Endothelial cell (in vitro differentiated cells): ENCODE measurements around the gene CPNE6. TPM values are rescaled to one million over a fixed set of nuclear protein-coding genes. Genes with fewer than 3 reads are reported as not detected.

ENCODE experiments used
- DNase-seq: peaks from one replicate; pipeline ENCODE4 v3.0.0; 2021; ENCODE audit warnings: low spot score
- H3K27ac Mint-ChIP-seq: one replicate; pipeline ENCODE4 v1.8.0; 2021; ENCODE audit warnings: mixed read lengths, inconsistent platforms; ENCODE audit not compliant: unreplicated experiment
- H3K27me3 Mint-ChIP-seq: one replicate; pipeline ENCODE4 v1.8.0; 2021; ENCODE audit warnings: mild to moderate bottlenecking, moderate library complexity, mixed read lengths, inconsistent platforms; ENCODE audit not compliant: unreplicated experiment
- H3K36me3 Mint-ChIP-seq: one replicate; pipeline ENCODE4 v1.8.0; 2021; ENCODE audit warnings: mild to moderate bottlenecking, low read depth, mixed read lengths, inconsistent platforms; ENCODE audit not compliant: unreplicated experiment
- H3K4me1 Mint-ChIP-seq: one replicate; pipeline ENCODE4 v1.8.0; 2021; ENCODE audit warnings: mild to moderate bottlenecking, mixed read lengths, inconsistent platforms; ENCODE audit not compliant: unreplicated experiment
- H3K4me3 Mint-ChIP-seq: one replicate; pipeline ENCODE4 v1.8.0; 2021; ENCODE audit warnings: mild to moderate bottlenecking, mixed read lengths, inconsistent platforms; ENCODE audit not compliant: unreplicated experiment
- H3K9me3 Mint-ChIP-seq: one replicate; pipeline ENCODE4 v1.8.0; 2021; ENCODE audit warnings: mixed read lengths, inconsistent platforms; ENCODE audit not compliant: unreplicated experiment
- total RNA-seq: library from RNA; stranded (reverse); fragmentation: NEBNext Ultra II Directional; extraction: Animal tissue kit (Norgen Biotek cat#: 25700); gene quantifications from one replicate; pipeline ENCODE4 v1.2.1, GENCODE V29; 2021; ENCODE audit not compliant: unreplicated experiment
- TF ChIP-seq, protein P1 (sequence below): fragments of 200-600 bp; sonication (generic); IDR thresholded peaks from one replicate; pipeline ENCODE4 v1.5.0; 2021; ENCODE audit warnings: antibody characterized with exemption; ENCODE audit not compliant: unreplicated experiment

The CPNE6 gene
- total RNA-seq, 1 donor from 2014 or later, result not detected

DNA sequence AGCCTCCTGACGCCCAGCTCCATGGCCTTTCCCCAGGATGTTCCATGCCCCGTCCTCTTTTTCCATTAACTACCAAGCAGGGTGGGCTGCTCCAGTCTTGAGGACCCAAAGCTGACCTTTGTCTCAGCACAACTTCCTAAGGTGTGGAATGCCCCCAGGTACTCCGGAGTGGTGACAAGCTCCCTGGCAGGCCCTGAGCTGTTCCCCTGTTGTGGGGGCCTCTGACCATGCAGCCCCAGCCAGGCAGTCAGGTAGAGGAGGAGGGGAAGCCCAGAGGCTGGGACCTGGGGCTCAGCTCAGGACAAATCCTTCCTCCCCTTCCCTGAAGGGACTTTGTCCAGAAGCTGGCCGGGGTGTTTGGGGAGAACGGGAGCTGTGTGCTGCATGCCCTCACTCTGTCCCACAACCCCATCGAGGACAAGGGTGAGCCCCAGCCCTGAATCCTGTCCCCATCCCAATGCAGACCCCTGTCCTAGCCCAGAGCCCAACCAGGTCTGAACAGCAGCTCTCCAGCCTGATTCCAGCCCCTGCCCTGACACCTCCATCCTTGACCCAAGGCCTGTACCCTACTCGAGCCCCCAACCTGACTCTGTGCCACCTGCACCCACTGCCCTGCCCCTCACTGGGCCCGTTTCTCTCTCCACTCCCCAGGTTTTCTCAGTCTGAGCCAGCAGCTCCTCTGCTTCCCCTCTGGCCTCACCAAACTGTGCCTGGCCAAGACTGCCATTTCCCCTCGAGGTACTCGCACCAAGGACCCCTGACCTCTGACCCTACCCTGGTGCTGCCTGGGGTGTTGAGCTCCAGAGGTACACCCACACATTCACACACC is 15.2 kb upstream of the CPNE6 start:
- Mint-ChIP-seq H3K36me3 (no peaks in the 10 kb centered on the region), H3K4me3 (no peak overlapping the region), H3K4me1 (peaks cover 8% of the 10 kb centered on the region), H3K9me3 (no peaks in the 10 kb centered on the region), H3K27ac (no peak overlapping the region), H3K27me3 (peaks cover 27% of the 10 kb centered on the region)
- DNase-seq, result no peak
- TF ChIP-seq, protein P1, sequence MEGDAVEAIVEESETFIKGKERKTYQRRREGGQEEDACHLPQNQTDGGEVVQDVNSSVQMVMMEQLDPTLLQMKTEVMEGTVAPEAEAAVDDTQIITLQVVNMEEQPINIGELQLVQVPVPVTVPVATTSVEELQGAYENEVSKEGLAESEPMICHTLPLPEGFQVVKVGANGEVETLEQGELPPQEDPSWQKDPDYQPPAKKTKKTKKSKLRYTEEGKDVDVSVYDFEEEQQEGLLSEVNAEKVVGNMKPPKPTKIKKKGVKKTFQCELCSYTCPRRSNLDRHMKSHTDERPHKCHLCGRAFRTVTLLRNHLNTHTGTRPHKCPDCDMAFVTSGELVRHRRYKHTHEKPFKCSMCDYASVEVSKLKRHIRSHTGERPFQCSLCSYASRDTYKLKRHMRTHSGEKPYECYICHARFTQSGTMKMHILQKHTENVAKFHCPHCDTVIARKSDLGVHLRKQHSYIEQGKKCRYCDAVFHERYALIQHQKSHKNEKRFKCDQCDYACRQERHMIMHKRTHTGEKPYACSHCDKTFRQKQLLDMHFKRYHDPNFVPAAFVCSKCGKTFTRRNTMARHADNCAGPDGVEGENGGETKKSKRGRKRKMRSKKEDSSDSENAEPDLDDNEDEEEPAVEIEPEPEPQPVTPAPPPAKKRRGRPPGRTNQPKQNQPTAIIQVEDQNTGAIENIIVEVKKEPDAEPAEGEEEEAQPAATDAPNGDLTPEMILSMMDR, result no peak

DNA sequence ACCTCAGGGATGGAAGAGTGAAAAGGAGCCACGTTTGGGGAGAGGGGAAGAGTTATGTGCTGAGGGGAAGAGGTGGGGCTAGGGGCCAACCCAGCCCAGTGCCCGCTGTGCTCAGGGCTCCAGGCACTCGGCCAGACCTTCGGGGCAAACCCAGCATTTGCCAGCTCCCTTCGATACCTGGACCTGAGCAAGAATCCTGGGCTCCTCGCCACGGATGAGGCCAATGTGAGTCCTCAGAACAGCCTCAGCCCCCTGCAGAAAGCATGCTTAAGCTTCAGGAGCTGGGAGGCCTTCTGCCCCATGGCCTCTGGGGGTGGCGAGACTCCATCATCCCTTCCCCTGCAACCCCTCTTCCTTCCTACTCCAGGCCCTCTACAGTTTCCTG is 14.6 kb upstream of the CPNE6 start:
- DNase-seq, result no peak
- H3K27me3 Mint-ChIP-seq, result peaks cover 24% of the 10 kb centered on the region
- H3K36me3 Mint-ChIP-seq, result no peaks in the 10 kb centered on the region
- no peak overlapping the region for H3K4me3 Mint-ChIP-seq
- H3K9me3 Mint-ChIP-seq, result no peaks in the 10 kb centered on the region
- H3K27ac Mint-ChIP-seq, result no peak overlapping the region
- H3K4me1 Mint-ChIP-seq, result peaks cover 6% of the 10 kb centered on the region
- TF ChIP-seq, protein P1, result no peak

DNA sequence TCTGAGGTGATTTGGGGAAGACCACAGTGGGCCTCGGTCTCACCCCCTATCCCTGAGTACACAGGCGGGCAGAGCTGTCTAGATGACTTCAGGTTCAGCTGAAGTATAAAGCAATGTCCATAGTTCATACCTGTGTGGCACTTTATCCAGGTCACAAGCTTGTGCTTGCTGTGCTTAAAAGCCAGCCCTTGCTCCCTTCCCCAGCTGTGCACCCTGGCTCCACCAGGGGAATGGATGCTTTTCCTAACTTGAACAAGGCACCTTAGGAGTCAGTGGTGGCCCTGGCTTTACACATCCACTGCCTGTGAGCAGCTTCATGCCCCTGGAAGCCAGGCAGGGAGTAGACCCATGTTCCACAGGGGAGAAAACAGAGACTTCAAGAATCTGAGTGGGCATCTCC is 14.1 kb upstream of the CPNE6 start:
- no peak overlapping the region for H3K27ac Mint-ChIP-seq
- no peaks in the 10 kb centered on the region for H3K9me3 Mint-ChIP-seq
- H3K27me3 Mint-ChIP-seq, result peaks cover 24% of the 10 kb centered on the region
- peaks cover 6% of the 10 kb centered on the region for H3K4me1 Mint-ChIP-seq
- H3K36me3 Mint-ChIP-seq, result no peaks in the 10 kb centered on the region
- no peak for DNase-seq
- TF ChIP-seq, protein P1, result no peak
- H3K4me3 Mint-ChIP-seq, result no peak overlapping the region

DNA sequence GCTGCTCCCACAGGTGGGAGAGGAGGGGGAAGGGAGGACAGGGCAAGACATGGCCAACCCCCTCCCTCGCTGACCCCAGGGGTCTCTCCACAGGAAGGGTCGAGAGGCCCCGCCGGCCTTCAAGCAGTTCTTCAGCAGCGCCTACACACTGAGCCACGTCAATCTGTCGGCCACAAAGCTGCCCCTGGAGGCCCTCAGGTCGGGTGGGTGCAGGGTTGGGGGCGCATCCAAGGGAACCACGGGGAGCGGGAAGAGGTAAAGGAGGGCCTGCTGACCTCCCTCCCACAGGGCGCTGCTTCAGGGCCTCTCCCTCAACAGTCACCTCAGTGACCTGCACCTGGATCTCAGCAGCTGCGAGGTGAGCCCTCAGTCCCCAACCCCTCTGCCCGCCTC is 13.5 kb upstream of the CPNE6 start:
- Mint-ChIP-seq H3K9me3 (no peaks in the 10 kb centered on the region), H3K4me1 (peaks cover 3% of the 10 kb centered on the region), H3K4me3 (no peak overlapping the region), H3K36me3 (no peaks in the 10 kb centered on the region), H3K27me3 (peaks cover 26% of the 10 kb centered on the region), H3K27ac (no peak overlapping the region)
- TF ChIP-seq, protein P1, result no peak
- DNase-seq, result no peak

DNA sequence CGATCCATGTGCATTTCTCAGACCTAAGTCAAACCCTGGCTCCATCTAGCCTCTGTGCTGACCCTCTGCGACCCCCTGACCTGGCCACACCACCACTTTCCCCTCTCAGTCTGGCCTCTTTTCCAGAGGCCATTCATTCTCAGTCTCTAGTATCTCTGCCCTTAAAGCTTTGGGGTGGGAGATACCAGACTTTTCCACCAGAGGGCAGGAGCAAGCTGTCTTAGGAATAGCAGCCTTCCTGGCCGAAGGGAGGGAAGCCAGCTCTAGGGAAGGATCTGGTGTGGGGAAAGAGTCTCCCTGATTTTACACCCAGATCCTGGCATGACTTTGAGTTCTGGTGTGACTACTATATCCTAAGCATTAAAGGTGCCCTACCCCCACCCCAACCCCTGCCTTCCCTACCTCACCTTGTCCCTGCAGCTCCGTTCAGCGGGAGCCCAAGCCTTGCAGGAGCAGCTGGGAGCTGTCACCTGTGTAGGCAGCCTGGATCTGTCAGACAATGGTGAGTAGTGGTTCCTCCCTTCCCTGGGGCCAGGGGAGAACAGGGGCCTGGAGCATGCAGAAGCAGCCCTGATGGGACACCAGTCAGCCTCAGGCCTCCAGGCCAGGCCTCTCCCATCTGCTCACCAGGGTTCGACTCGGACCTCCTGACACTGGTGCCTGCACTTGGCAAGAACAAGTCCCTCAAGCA is 13.0 kb upstream of the CPNE6 start:
- Mint-ChIP-seq H3K27ac (peak overlapping the region; percentile 64), H3K9me3 (no peaks in the 10 kb centered on the region), H3K36me3 (no peaks in the 10 kb centered on the region), H3K27me3 (peaks cover 23% of the 10 kb centered on the region), H3K4me1 (no peaks in the 10 kb centered on the region), H3K4me3 (peak overlapping the region; percentile 37)
- DNase-seq, result peak; percentile 86
- TF ChIP-seq, protein P1, result peak; percentile 73
